ENCODE results near the gene KNSTRN. TPM values are rescaled to one million over a fixed set of nuclear protein-coding genes. Genes with fewer than 3 reads are reported as not detected.

Gene KNSTRN
- total RNA-seq, 1 experiment from 2014 or later = 117 TPM

DNA sequence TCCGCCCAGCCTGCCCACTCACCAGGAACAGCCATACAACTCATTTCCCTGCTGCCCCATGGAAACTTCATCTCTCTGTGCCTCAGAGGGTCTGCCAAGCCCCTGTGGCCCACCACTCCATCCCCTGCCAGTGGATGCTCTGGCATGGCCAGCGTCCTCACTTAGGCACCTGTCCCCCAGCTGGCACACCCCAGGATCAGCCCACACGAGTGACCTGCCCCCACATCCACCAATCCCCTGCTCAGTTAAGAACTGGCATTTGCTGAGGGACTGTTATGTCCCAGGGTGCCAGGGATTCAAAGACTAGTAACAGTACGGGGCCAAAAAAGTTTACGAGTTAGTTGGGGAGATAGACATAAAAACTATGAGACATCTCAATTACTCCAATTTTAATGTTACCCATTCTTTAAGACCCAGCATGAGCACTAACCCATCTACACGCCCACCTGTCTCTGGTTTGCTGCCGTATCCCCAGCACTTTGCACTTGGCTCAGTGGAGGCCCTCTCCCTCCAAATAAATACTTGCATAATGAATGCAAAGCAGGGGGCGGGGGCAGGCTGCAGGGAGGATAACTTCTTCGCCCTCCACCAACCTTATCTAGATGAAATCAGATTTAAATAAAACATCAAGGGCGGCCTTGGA lies 46.7 kb downstream of the KNSTRN start:
- no peak for DNase-seq (ENCODE audit: low spot score)

DNA sequence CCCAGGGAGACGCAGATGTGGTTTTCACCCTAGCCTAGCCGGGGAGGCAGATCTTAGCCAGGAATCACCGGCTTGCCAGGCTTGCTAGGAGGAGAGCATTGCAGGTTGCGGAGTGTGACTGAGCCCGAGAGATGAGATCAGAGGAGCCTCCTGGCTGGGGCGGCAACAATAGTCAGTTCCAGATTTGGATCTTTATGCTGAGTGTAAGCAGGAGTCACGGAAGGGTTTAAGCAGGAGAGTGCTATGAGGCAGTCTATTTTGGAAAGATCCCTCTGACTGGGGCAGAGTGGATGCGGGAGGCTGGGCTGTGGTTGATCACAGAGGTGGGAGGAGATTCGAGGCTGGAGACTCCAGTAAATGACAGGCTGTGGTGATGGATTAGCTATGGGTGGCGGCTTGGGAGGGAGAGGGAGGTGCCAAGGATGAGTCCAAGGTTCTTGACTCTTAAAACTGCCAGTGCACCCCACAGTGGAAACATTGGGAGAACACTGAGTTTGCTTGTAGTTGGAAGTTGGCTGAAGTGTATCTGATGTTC lies 47.8 kb downstream of the KNSTRN start:
- peak; percentile 76 for DNase-seq (ENCODE audit: low spot score)

DNA sequence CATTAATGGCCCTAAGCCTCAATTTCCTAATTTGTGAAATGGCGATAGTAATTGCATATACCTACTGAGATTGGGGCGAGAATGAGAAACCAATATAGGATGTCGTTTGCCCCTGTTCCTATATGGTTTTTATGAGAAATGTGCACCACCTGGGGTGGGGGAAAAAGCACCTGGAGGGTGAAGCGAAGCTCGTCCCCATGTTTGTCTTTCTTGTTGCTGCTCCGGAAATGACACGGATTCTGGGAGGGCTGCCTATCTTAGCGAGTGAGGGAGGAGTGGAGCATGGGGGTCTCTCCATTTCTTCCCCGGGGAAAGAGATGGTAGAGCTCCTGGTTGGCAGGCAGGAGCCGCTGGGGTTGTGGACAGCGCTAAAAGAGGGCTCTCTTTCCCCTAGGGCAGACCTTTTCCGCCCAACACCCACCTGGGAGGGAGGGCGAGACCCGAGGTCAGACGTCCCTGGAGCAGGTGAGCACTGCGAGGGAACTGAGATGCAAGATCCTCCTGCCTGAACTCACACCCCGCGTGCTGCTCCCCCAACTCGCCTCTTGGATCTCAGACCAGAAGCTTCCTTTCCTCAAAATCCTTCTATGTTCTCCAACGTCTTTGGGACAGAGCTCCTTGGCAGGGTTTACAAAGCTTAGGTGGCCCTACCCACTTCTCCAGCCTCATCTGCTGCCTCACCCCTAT lies 52.6 kb downstream of the KNSTRN start:
- no peak for DNase-seq (ENCODE audit: low spot score)

DNA sequence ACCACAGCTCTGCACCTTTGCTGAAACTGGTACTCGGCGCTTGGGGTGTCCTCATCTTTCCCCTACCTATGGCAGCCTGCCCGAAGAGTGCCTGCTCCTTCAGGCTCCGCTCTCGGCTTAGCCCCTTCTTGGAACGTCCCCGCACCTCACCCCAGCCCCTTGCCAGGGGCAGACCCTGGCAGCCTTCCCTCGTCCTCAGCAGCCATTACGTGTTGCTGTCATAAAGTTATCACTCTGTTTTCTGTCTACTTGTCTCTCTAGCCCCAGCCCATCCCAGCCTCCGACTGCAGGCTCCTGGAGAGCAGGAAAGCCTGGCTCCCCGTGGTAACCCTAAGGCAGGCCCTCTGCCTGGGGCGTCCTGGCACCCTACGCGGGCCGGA lies 53.2 kb downstream of the KNSTRN start:
- no peak for DNase-seq (ENCODE audit: low spot score)

DNA sequence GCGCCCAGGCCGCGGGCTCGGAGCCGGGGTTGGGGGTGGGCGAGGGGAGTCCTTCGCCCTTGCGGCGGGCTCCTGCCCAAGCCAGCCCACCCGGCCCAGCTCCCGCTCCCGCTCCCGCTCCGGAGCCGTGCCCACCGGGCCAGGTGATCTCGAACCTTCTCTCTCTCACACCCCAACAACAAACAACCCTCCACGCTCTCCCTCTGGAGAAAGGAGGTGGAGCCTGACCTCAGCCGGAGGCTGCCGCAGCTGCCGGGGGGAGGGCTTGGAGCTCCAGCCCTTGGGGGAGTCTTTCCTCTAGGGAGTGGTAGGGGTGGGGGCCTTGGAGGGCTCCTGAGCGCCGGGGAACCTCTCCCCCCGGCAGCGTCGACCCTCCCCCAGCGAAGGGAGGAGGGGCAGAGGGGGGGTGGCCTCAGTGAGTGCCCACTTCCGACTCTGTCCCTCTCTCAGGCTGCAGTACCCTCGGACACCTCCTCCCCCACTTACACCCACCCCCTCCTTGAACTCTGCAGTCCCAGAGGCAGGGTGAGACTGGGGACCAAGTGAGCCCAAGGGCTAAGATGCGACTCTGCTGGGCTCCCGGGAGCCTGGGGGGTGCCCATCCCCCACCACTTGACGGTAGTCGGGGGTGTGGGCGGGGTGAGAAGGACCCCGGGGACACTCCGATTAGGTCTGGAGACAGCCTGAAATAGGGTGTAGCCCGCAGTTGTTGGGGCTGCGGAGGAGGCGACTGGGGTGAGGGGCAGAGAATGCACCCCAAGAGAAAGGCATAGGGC lies 53.8 kb downstream of the KNSTRN start:
- DNase-seq (ENCODE audit: low spot score) = no peak

DNA sequence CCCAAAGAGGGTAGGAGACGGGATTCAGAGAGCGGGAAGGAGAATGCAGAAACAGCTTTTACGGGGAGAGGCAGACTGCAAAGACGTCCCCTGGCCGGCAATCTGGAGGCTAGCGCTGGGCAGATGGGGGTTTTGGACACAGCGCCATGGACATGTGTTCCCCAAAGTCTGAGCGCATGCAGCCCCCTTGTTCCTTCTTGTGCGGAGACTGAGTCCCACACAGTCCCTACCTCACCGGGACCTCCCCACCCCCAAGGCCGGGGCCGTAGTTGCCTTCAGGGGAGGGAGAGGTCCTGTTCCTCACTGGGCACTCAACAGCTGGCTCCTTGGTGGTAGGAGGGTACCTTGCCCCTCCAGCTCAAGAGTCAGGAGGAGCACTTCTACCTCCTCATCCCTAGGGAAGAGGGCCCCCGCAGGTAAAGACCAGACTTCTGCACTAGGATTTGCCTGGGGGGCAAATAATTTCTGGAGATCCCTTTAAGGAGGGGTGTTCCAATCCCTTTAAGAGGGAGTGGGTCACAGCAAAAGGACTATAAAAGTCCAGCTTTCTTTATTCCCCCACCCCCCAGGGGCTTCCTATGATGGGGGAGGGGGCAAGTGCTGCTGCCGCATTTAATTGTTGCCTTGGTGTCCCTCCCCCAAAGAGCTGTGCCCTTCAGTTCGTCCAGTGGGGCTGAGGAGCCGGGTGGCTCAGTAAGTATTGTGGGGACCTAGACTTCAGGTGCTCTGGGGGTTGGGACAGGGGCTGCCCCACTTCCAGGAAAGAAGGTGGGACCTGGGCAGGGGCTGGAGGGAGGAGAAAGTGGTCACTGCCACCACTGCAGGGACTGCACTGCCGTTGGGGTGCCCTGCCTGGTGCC lies 54.6 kb downstream of the KNSTRN start:
- DNase-seq (ENCODE audit: low spot score) = no peak

DNA sequence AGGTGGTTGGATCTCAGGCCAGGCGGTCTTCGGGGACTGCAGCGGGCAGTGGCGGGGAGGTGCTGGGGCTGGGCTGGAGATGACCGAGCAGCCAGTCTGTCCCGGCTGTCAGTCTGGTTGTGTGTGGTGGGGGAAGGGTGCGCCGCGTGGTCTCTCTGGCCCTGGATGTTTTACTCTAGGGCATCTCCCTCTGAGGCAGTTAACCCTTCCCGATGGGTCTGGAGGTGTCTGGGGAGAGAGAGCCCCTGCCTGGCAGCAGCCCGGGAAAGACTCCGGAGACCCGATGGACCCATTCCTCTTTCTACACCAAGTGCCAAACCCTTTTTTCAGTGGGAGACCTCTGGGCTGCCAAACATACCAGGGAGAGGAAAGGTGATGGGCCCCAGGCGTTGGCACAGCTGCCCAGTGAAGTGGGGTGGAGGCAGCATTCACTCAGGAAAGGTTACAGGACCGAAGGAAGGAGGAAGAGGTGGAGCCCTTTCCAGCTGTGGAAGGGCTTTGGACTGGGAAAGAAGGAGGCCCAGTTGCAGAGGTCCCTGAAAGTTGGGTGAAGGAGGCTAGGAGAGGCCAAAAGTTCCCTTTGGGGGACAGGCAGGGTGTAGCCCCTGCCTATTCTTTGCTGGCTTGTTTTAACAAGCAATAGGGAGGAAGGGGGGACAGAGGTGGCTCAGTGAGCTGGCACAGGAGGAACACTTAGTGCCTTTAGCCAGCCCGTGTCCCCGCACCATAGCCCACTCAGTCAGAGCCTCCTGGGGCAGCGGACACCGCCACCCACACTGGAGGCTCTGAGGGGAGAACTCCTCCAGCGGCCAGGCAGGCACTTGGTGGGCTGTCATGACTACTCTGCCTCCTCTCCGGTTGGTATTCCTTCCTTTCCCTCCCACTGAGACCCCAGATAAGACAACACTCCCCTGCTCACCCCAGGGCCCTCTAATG lies 55.5 kb downstream of the KNSTRN start:
- DNase-seq (ENCODE audit: low spot score) = no peak

DNA sequence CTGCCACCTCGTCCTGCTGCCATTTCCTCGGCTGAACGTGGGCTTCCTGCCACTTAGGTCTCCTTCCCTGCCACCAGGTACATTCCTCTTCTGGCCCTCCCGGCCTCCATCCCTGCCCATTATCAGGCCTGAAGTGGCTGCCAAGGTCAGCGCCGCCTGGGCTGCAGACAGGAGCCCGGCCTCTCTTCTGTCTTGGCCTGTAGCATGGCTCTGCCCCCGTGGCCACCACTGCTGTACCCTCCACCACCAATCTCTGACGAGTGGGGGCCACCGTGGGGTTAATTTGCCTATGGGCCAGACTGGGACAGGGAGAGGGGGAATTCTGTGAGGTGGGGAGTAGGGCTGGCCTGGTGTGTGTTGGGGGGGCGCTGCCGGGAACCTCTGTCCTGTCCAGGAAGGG lies 56.2 kb downstream of the KNSTRN start:
- no peak for DNase-seq (ENCODE audit: low spot score)

DNA sequence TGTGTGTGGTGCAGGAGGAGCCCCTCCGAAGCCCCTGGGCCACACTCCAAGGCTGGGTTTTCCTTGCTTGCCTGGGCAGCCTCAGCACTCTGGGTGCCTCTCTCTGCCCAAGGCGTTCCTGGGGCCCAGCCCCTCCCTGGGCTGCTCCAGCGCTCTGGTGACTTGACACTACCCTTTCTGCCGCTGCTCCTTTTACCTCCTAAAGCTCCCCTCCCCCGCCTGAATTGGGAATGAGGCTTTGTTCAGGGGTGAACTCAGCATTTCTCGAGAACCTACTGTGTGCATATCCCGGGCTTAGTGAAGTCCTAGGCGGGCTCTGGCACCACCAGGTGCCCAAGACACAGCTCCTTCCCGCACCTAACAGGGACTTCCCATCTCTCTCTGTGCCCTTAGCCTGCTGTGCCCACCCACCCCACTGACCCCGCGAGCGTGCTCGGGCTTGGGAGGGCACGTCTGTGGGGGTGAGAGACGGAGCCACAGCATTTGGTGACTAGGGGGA lies 57.0 kb downstream of the KNSTRN start:
- peak; percentile 10 for DNase-seq (ENCODE audit: low spot score)

DNA sequence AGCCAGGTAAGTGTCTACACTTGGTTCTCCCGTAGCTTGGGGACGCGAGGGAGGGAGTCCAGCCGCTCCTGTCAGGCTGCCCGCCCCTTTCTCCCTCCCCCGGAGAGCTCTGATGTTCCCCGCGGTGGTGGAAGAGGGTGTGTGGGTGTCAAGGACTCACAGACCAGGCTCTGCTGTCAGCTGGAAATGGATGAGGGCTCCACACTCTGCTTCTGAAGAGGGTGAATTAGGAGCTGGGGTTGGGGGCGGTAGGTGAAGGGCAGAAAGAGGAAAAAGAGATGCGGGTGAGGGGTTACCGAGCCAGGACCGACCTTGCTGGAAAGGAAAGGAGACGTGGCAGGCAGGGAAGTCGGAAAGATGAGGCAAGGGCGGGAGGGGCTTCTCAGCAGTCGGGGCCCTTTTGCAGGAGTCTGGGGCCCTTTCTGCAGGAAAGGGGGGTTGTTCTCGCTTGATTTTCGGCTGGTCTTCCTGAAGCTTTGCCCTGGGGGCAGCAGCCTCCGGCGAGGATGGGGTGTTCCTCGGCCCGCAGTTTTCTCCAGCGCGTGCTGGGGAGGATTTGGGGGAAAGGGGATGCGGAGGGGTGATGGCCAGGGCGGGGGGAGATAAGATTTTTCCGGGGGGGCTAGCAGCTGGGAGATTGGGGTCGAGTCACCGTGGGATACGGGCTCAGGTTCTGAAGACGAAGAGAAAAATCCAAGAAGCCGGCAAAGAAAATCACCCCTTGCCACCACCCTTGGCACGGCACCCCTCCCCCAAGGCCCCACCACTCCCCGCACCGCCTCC lies 57.6 kb downstream of the KNSTRN start:
- no peak for DNase-seq (ENCODE audit: low spot score)

DNA sequence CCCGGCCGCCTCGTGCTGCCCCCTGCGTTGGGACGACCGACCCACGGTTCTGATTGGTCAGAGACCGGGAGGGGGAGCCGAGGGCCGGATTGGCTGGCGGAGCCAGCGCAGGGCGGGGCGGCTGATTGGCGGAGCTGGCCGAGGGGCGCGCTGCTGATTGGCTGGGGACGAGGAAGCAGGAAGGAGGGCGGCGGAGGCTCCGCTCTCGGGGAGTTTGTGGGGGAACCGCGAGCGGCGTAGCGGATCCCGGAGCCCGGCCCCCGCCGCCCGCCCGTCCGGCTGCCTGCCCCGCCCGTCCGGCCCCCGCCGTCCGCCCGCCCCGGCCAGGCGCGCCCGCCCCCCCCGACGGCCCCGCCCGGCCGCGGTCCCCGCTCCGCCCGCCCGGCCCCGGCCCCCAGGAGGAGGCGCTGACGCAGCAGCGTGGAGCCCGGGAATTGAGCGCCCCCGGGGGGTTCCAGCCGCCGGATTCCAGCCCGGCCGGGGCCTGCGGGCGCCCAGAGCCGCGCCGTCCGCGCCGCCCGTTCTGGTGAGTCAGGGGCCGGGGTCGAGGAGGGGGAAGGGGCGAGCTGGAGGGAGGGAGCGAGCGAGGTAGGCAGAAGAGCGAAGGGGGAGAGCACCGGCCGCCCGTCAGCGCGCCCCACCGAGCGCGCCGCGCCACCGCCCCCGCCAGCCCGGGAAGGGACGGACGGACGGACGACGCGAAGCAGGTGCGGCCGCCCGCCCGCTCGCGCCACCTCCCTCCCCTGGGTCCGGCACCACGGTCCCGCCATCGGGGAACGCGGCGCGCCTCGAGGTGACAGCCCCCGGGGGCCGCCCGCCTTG lies 58.4 kb downstream of the KNSTRN start, which contains the start of gene BAHD1:
BAHD1 (plus strand) TSS at position 211 of the 822 bp plus-strand sequence. CDS start 17,512 bp downstream, outside the sequence.
- DNase-seq (ENCODE audit: low spot score) = peak; percentile 80

DNA sequence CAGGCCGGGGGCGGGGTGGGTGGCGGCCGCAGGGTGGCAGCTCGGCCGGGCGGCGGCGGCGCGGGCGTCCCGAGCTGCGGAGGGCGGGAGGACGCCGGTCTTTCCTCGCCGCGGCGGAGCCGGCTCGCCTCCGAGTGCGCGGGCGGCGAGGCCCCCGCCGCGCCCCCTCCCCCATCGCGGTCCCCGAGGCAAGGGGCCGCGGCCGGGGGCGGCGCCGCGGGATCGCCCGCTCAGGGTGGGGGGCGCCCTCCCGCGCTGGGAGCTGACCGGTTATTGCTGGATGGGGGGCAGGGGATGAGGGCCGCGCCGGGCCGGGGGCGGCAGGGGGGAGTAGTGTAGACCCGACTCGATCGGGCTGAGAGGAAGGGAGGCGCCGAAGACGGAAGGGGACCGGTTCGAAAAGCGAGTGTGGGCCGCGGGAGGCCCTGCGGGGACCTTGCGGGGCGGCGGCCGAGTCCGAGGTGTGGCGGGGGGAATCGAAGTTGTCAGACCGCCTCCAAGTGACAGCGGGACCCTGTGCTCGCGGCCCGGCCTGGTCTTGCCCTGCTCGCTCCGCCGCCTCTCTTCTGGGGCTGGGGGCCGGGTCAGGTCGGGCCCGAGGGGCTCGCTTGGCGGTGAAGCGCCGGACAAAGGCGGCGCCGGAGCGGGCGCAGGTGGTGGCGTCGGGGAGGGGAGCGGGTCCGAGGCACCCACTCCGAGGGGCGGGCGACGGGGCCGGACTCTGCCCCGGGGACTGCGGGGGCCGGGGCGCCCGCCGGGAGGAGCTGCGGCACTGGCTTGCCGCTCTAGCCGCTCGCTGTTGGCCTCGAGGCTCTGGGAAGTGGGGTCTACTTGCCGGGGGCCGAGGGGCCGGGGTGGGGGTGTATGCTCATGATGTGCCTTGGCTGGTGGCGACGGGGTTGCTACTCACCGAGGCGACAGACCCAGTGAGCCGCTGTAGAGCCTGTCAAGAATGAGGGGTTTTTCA lies 59.3 kb downstream of the KNSTRN start:
- no peak for DNase-seq (ENCODE audit: low spot score)

DNA sequence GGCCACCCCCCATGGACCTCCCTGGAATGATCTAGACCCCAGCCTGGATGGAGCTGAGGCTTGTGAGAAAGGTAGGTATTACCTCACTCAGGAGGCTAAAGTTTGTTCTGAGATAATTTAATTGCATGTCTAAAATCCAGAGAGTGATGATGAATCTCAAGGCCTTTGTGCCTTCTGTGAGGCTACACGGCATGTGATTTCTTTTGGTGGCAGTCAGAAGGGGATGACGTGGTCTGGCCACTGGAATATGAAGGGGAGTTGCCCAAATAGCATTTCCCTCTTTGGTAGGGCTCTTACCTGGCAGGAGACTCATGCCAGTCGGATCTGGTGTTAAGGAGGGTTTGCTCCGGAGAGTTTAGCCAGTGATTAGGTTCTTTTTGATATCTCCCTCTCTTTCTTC lies 60.7 kb downstream of the KNSTRN start:
- DNase-seq (ENCODE audit: low spot score) = no peak

DNA sequence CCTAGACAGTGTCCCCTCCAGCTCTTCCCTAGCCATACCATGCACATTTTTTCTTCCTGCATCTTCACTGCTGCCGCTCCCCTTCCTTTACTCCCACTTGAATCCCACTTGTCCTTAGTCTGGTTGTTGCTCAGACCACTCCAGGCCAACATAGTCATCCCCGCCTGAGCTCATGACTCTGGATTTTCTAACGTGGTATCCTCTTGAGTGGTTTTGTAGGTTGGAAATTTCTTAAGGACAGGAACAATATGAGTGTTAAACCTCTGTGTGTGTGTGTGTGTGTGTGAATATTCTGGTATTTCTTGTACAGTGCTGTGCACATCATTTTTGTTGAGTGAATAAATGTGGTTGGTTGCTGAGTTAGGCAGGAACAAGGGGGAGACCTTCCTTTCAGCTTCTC lies 61.3 kb downstream of the KNSTRN start:
- no peak for DNase-seq (ENCODE audit: low spot score)
